ENCODE results near the gene ECHS1. TPM values are rescaled to one million over a fixed set of nuclear protein-coding genes. Genes with fewer than 3 reads are reported as not detected.

ECHS1 gene
- total and polyA plus RNA-seq, 2 of the 8 experiments (the other 6 are each of a cell fraction or from before 2014, with no cell fraction given), result 41.7 to 101 TPM

DNA sequence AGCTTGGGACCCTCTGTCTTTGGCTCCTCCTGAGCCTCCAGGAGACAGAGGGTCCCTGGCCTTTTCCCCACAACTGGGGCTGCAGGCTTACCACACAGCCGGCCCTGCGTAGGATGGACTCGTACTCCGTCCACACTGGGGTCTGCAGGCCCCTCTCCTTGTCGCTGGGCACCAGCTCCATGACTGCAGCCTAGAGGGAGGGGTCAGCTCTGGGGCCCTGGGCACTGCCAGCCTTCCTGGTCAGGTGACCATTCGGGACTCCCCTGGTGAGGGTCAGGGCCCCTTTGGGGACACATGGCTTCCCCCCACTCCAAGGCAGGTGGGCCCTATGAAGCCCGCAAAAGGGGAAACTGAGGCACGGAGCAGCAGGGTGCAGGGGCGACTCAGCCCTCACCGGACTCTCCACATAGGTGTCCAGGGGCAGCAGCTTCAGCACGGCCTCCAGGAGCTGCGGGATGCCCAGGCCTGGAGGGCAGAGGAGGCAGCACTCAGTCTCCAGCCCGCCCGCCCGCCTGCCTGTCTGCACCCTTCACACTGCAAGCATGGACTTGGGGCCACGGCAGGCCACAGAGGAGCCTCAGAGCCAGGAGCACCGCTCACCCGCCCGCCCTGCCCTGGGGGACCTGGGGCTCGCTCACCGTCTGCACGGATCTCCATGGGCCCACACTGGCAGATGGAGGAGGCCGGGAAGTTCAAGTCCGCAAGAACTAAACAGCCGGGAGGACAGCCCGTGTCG, 16.4 kb downstream of the ECHS1 start:
- Histone ChIP-seq H3K4ac (replicated peaks; ENCODE audit: insufficient read length, low read depth, low read length) (peak overlapping the region; percentile 69), H4K20me1 (replicated peaks in 1 of 2; ENCODE audit: control insufficient read depth in 1 of 2, insufficient read depth in 2 of 2, low read length in 2 of 2) (peaks cover 7 to 16% of the 10 kb centered on the region in 2 experiments), H3K4me2 (ENCODE audit: insufficient read depth in 1 of 2, low read depth in 2 of 2, low read length in 2 of 2) (peak overlapping the region; percentile 76 to 80), H4K91ac (replicated peaks; ENCODE audit: insufficient read length, low read length) (peak overlapping the region; percentile 54), H2AFZ (ENCODE audit: low read length) (no peak overlapping the region), H3K4me3 (ENCODE audit: extremely low read depth in 1 of 4, insufficient read depth in 2 of 4, low read depth in 3 of 4, low read length in 4 of 4) (peak overlapping the region; percentile 51 to 78 (median 68)), H2AK5ac (ENCODE audit: low read depth, low read length) (no peak overlapping the region), H4K8ac (ENCODE audit: extremely low read depth, insufficient read depth, low read length) (peak overlapping the region; percentile 83; the same call in 1 of the 2 replicates), H3K4me1 (replicated peaks in 1 of 4; ENCODE audit: control insufficient read depth in 3 of 4, insufficient read depth in 4 of 4, low read length in 3 of 4) (peaks cover 0 to 6% (median 3%) of the 10 kb centered on the region in 4 experiments; a peak in 4 of 7 replicates), H2BK120ac (replicated peaks; ENCODE audit: low read depth, low read length) (no peak overlapping the region), H3K79me1 (ENCODE audit: low read depth, low read length) (no peaks in the 10 kb centered on the region; the same call in 1 of the 2 replicates), H3K23ac (ENCODE audit: insufficient read length) (no peak overlapping the region), H2BK20ac (ENCODE audit: low read length) (no peak overlapping the region), H3K14ac (ENCODE audit: insufficient read length) (no peak overlapping the region), H3K56ac (replicated peaks; ENCODE audit: insufficient read length, low read depth, low read length) (peak overlapping the region; percentile 46), H2BK12ac (ENCODE audit: low read depth, low read length) (no peak overlapping the region), H3K18ac (ENCODE audit: extremely low read depth, low read length) (peak overlapping the region; percentile 93; the same call in 1 of the 2 replicates), H4K5ac (ENCODE audit: insufficient read length, low read depth, low read length) (no peak overlapping the region), H3K27ac (ENCODE audit: low read depth, low read length) (no peak overlapping the region), H2BK5ac (ENCODE audit: low read depth, low read length) (0 out of 2 replicates have a peak overlapping the region, but pooled peaks have one; percentile 52), H3K23me2 (ENCODE audit: low read depth, low read length) (peaks cover 6% of the 10 kb centered on the region; the same call in 1 of the 2 replicates), H3K79me2 (ENCODE audit: control insufficient read depth in 1 of 2, insufficient read depth in 2 of 2, low read length in 2 of 2) (no peaks in the 10 kb centered on the region), H2BK15ac (ENCODE audit: low read length) (no peak overlapping the region), H3K9me3 (ENCODE audit: insufficient read depth in 2 of 2, low read depth in 1 of 2, low read length in 1 of 2) (no peaks in the 10 kb centered on the region), H3K36me3 (ENCODE audit: control insufficient read depth in 2 of 4, insufficient read depth in 4 of 4, low read length in 3 of 4) (no peaks in the 10 kb centered on the region; a peak in 3 of 8 replicates), H3K9ac (replicated peaks in 1 of 4; ENCODE audit: extremely low read depth in 1 of 4, low read depth in 3 of 4, low read length in 3 of 4) (peak overlapping the region; percentile 46 to 54 (median 52); a peak in 4 of 7 replicates), H3K27me3 (replicated peaks in 1 of 4; ENCODE audit: control insufficient read depth in 3 of 4, extremely low read depth in 1 of 4, insufficient read depth in 3 of 4, low read length in 3 of 4) (peaks cover 0 to 19% (median 7%) of the 10 kb centered on the region in 4 experiments; a peak in 5 of 7 replicates)
- ChIA-PET POLR2A (ENCODE audit: partially characterized antibody) (interaction anchor here (0.6 to 5.0 kb wide), 11 partner anchors 10 to 96 kb away, joined by 3 to 38 read pairs (median 7); partner anchors contain the start of genes CALY and PRAP1), CTCF (ENCODE audit: partially characterized antibody) (interaction anchor here (0.6 to 4.9 kb wide), 3 partner anchors 12 to 27 kb away, joined by 3 to 57 read pairs (median 9); no protein-coding TSS in a partner anchor)
- WGBS, 2 experiments (ENCODE audit: extremely low coverage in 1 of 2, insufficient coverage in 1 of 2, insufficient read length in 1 of 2, insufficient replicate concordance in 2 of 2, low coverage in 1 of 2, low lambda C conversion rate in 2 of 2, missing lambda C conversion rate in 1 of 2), result 53% methylated on average over 21 of the region's 27 CpGs; no CpG with 5 or more reads in 1 of the 2 experiments
- FAIRE-seq (no peak), DNase-seq (ENCODE audit: low read depth in 1 of 2, low spot score in 2 of 2) (no peak)
- TF ChIP-seq EP300 (IDR thresholded peaks at IDR 0.05; ENCODE audit: borderline replicate concordance in 1 of 2, low read depth in 2 of 2, low read length in 2 of 2) (no peak), PHF8 (conservative IDR thresholded peaks at IDR 0.05; ENCODE audit: low read depth, low read length) (no peak), BRCA1 (IDR thresholded peaks at IDR 0.05; ENCODE audit: low read depth, low read length) (no peak), POU5F1 (IDR thresholded peaks at IDR 0.05; ENCODE audit: low read depth, low read length) (no peak), RAD21 (IDR thresholded peaks at IDR 0.05 in 1 of 2, conservative IDR thresholded peaks at IDR 0.05 in 1 of 2; ENCODE audit: low read depth in 2 of 2, low read length in 2 of 2) (no peak), ASH2L (IDR thresholded peaks at IDR 0.05; ENCODE audit: low read length) (no peak)
- TF ChIP-seq, protein P1, sequence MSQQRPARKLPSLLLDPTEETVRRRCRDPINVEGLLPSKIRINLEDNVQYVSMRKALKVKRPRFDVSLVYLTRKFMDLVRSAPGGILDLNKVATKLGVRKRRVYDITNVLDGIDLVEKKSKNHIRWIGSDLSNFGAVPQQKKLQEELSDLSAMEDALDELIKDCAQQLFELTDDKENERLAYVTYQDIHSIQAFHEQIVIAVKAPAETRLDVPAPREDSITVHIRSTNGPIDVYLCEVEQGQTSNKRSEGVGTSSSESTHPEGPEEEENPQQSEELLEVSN (IDR thresholded peaks at IDR 0.05), result no peak
- TF ChIP-seq, protein P2, sequence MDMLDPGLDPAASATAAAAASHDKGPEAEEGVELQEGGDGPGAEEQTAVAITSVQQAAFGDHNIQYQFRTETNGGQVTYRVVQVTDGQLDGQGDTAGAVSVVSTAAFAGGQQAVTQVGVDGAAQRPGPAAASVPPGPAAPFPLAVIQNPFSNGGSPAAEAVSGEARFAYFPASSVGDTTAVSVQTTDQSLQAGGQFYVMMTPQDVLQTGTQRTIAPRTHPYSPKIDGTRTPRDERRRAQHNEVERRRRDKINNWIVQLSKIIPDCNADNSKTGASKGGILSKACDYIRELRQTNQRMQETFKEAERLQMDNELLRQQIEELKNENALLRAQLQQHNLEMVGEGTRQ (IDR thresholded peaks at IDR 0.05; ENCODE audit: low read length), result no peak
